ENCODE results near the gene SLC29A3. TPM values are rescaled to one million over a fixed set of nuclear protein-coding genes. Genes with fewer than 3 reads are reported as not detected.

The SLC29A3 gene
- total and polyA plus RNA-seq, 2 experiments from 2014 or later = 10.3 to 12.3 TPM

DNA sequence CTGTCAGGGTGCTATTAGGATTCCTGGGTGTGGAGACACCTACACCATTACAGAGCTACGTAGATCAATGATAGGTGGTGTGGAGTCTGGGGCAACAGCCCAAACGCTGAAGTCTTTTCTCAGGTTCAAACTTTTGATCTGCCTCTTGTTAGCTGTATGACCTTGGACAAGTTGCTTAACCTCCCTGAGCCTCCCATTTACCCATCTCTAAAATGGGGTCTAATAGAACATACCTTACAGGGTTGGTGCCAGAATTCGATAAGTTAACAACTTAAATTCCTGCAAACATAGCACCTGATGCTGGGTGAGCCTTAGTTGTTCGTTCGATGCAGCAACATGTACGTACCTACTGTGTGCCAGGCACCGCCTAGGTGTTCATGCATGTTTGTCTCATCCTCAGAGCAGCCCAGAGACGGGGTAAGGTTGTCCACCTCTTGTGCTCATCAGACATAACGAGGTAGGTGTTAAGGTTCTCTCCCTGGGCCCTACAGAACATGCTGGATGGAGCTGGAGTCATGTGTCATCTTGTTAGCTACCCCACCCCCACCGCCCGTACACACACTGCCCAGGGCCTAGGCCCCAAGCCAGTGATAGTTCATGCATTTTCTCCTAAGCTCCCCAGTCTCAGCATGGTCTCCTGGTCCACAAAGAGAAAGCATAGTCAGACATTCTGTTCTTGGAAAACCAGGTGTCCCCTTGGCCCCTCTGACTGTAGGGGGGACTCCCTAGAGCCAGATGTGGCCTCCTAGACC, 41.0 kb upstream of the SLC29A3 start:
- Mint-ChIP-seq H3K36me3 (ENCODE audit: low read depth) (peaks cover 13% of the 10 kb centered on the region; the same call in 2 of the 3 replicates), H3K27me3 (ENCODE audit: insufficient read depth, low read depth, poor library complexity) (peaks cover 13% of the 10 kb centered on the region), H3K4me3 (no peak overlapping the region), H3K9me3 (no peaks in the 10 kb centered on the region), H3K4me1 (peaks cover 47% of the 10 kb centered on the region), H3K27ac (peak overlapping the region; percentile 72)
- Histone ChIP-seq H3K79me2 (replicated peaks; ENCODE audit: insufficient read depth) (peaks cover 14% of the 10 kb centered on the region; the same call in 1 of the 2 replicates), H4K20me1 (replicated peaks; ENCODE audit: insufficient read depth) (no peaks in the 10 kb centered on the region; the same call in 1 of the 2 replicates), H3K36me3 (ENCODE audit: insufficient read depth) (peaks cover 4% of the 10 kb centered on the region; the same call in 1 of the 2 replicates), H3K4me3 (no peak overlapping the region), H3K4me2 (0 out of 2 replicates have a peak overlapping the region, but pooled peaks have one; percentile 51), H3K27me3 (ENCODE audit: insufficient read depth) (no peaks in the 10 kb centered on the region), H3K4me1 (ENCODE audit: insufficient read depth) (peaks cover 18% of the 10 kb centered on the region; the same call in 1 of the 2 replicates), H3F3A (replicated peaks; ENCODE audit: low read depth) (no peaks in the 10 kb centered on the region), H3K27ac (ENCODE audit: low read depth) (no peak overlapping the region), H3K9me2 (ENCODE audit: insufficient read depth) (no peaks in the 10 kb centered on the region), H2AFZ (no peak overlapping the region)
- ATAC-seq (peak; percentile 11; the same call in 2 of the 3 replicates), DNase-seq (ENCODE audit: low spot score) (no peak)
- TF ChIP-seq JUNB (IDR thresholded peaks at IDR 0.05; ENCODE audit: unreplicated experiment) (no peak), NANOG (IDR thresholded peaks at IDR 0.05; ENCODE audit: borderline replicate concordance) (no peak)

DNA sequence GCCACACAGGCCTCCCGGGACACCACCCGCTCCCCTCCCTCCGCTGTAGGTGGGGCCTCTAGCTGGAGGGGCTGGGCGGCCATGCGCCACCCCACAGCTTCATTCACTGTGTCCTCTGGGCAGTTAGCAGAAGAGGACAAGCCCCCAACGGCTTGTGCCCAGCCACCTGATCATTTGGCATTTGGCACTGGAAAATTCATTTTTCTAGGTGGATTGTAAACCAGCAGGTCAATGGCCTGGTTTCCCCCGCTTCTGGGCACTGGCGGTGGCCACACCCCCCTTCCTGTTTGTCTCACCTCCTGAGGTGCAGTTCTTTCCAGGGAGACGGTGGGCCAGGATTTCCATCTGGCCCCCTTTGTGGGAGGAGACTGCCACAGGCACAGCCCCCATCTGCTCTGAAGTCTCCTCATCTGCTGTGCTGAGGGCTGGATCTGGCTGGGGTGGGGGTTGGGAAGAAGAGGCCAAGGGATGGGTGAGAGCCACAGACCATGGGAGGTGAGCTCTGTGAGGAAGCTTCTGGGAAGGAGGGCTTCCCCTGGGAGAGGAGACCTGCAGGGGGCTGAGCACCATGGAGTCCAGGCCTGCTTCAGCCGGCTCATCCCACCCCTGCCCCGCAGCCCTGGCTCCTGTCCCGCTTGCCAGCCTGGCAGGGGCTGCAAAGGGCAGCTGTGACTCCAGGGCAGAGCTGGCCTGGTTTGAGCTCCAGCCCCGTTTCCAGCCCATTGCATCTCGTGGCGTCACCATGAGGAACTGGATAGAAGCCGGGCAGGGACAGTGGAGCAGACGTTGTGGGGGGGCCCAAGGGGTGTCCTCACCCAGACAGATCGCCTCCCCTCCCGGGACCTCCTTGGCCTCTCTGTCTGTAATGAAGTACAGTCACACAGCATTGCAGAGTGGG, 40.1 kb upstream of the SLC29A3 start:
- Mint-ChIP-seq H3K4me3 (no peak overlapping the region), H3K9me3 (no peaks in the 10 kb centered on the region), H3K27me3 (ENCODE audit: insufficient read depth, low read depth, poor library complexity) (peaks cover 13% of the 10 kb centered on the region), H3K27ac (peak overlapping the region; percentile 72; the same call in 1 of the 2 replicates), H3K4me1 (peaks cover 47% of the 10 kb centered on the region), H3K36me3 (ENCODE audit: low read depth) (peaks cover 17% of the 10 kb centered on the region; the same call in 2 of the 3 replicates)
- no peaks in the 10 kb centered on the region for H3K9me2 ChIP-seq (ENCODE audit: insufficient read depth)
- H3K4me3 ChIP-seq = no peak overlapping the region
- H3K27me3 ChIP-seq (ENCODE audit: insufficient read depth) = no peaks in the 10 kb centered on the region
- H3K27ac ChIP-seq (ENCODE audit: low read depth) = no peak overlapping the region
- peaks cover 8% of the 10 kb centered on the region; the same call in 1 of the 2 replicates for H3K79me2 ChIP-seq (replicated peaks; ENCODE audit: insufficient read depth)
- 0 out of 2 replicates have a peak overlapping the region, but pooled peaks have one; percentile 51 for H3K4me2 ChIP-seq
- peaks cover 4% of the 10 kb centered on the region; the same call in 1 of the 2 replicates for H3K36me3 ChIP-seq (ENCODE audit: insufficient read depth)
- H3K4me1 ChIP-seq (ENCODE audit: insufficient read depth) = peaks cover 18% of the 10 kb centered on the region; the same call in 1 of the 2 replicates
- ATAC-seq = peak; percentile 73
- peak; percentile 45 for DNase-seq (ENCODE audit: low spot score)
- H3F3A ChIP-seq (replicated peaks; ENCODE audit: low read depth) = no peaks in the 10 kb centered on the region
- H4K20me1 ChIP-seq (replicated peaks; ENCODE audit: insufficient read depth) = no peaks in the 10 kb centered on the region; the same call in 1 of the 2 replicates
- no peak overlapping the region for H2AFZ ChIP-seq
- TF ChIP-seq, protein P1, sequence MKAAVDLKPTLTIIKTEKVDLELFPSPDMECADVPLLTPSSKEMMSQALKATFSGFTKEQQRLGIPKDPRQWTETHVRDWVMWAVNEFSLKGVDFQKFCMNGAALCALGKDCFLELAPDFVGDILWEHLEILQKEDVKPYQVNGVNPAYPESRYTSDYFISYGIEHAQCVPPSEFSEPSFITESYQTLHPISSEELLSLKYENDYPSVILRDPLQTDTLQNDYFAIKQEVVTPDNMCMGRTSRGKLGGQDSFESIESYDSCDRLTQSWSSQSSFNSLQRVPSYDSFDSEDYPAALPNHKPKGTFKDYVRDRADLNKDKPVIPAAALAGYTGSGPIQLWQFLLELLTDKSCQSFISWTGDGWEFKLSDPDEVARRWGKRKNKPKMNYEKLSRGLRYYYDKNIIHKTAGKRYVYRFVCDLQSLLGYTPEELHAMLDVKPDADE (IDR thresholded peaks at IDR 0.05) = no peak
- TF ChIP-seq NANOG (IDR thresholded peaks at IDR 0.05; ENCODE audit: borderline replicate concordance) = no peak
- no peak for TF ChIP-seq JUNB (IDR thresholded peaks at IDR 0.05; ENCODE audit: unreplicated experiment)
- TF ChIP-seq EZH2 (IDR thresholded peaks at IDR 0.05; ENCODE audit: low read depth, unreplicated experiment) = no peak
- TF ChIP-seq EZH2phosphoT487 (IDR thresholded peaks at IDR 0.05; ENCODE audit: unreplicated experiment) = no peak
- no peak for TF ChIP-seq ZNF331 (CRISPR knock-in tag; IDR thresholded peaks at IDR 0.05; ENCODE audit: low read depth)
- no peak for TF ChIP-seq ZNF114 (CRISPR knock-in tag; IDR thresholded peaks at IDR 0.05)
- no peak for TF ChIP-seq STAT1 (IDR thresholded peaks at IDR 0.05; ENCODE audit: unreplicated experiment)
- TF ChIP-seq REST (IDR thresholded peaks at IDR 0.05; ENCODE audit: unreplicated experiment) = no peak

All from GM23338 (cell line).